HG03060 (cell line): Measurements from ENCODE around the gene EFNB2.

ENCODE experiments used
- ATAC-seq: cut with Tn5 transposase; IDR thresholded peaks from one replicate; pipeline ENCODE4 v1.9.1; 2021; ENCODE audit warnings: low read depth, moderate number of reproducible peaks; ENCODE audit not compliant: unreplicated experiment

The EFNB2 gene

DNA sequence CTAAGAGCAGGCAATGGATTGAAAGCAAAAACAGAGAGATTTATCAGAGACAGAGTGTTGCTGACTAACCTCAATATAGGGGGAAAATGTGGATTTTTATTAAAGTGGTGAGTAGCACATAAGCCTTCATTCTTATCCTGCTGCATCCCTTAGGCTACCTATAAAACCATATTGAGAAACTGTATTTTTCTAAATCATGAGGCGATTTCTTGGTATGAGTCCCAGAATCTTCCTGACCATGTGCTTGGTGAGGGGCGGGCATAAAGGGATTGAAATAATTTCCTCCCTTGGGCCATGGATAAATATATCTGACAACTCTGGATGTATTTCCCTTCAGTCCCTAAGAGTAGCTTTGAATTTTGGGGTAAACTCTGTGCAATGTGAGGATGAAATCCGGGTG lies 72.8 kb downstream of the EFNB2 start:
- ATAC-seq = no peak

GRCh38 chr13:106455777-106456176 lies 79.7 kb downstream of the EFNB2 start:
- no peak for ATAC-seq

GRCh38 chr13:106455190-106455589 lies 80.3 kb downstream of the EFNB2 start:
- no peak for ATAC-seq

- no peak for ATAC-seq
Measured at GRCh38 chr13:106453101-106453500, 82.4 kb downstream of the EFNB2 start.

DNA sequence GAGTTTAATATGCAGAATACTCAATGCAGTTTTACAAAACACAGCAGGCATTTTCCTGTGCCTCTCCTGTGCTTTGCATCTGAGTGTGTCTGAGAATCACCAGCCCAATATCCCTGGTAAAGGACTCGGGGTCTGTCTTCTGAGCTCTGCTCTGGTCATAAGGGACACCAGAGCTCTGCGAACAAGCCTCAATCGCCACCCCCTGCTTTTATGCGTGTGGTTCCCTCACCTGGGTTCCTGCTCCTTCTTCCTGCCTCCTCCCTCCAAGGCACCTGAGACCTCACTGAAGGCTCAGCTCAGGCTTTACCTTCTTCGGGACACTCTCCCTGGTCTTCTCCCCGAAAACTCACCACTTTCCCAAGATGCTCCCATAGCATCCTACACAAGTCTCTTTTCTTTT lies 84.5 kb downstream of the EFNB2 start:
- ATAC-seq = no peak

DNA sequence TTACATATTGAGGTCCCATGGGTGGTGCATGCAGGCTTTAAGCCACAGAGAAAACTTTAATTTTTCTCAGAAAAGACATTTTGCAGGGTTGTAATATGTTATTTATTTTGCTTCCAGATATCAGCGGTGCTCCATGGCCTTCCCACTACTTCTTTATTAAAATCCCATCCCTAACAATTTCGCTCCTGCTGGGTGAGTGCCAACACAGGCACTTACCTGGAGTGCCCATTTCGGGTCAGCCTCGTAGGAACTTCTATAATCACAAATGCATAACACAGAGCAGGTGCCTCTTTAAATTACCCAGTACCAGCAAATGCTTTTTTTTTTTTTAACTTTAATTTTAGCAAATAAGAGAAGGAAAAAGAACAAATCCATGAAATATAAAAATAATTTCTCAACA lies 86.4 kb downstream of the EFNB2 start:
- ATAC-seq = no peak

DNA sequence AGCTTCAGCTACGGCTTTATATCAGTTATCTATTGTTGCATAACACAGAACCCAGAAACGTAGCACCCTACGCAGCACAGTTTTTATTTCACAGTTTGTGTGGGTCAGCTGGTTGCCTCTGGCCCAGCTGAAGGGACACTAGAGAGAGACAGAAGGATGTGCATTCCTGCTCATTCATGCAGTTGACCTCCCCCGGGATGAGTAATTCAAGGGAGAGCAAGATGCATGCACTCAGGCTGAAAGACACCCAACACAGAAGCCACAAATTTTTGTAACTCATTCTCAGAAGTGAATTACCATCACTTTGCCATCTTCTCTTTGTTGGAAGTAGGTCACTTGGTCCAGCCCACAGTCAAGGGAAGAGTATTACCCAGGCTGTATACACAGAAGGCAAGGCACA lies 89.5 kb downstream of the EFNB2 start:
- ATAC-seq = no peak

DNA sequence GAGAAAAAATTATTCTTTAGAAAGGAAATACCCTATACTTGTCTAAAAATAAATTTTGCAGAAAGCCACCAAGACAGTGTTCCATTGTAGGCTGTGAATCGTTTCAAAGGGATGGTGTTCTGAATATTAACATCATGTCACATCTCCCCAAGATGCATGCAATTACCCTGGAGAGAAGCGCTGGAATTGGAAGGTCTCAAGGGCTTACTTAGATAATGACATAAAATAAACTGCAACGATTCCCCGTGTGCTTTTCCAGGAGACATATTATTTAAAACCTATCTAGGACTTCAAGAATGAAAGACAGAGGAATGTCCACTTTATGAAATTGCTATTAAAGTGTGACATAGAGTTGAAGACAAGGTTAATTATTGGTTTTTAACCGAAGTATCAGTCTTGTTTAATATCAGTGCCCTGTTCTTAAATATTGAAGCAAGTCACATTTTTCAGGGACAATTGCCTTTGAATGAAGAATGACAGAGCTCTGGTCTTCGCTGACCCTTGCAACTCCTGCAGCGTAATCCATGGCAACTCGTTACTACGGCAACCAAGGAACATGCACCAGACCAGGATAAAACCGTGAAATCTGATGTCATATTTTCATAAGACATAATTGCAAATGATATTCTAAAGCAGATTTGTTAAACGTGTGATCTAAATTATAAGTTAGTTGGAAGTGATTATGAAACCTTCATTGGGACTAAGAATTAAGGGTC lies 91.7 kb downstream of the EFNB2 start:
- ATAC-seq = no peak

DNA sequence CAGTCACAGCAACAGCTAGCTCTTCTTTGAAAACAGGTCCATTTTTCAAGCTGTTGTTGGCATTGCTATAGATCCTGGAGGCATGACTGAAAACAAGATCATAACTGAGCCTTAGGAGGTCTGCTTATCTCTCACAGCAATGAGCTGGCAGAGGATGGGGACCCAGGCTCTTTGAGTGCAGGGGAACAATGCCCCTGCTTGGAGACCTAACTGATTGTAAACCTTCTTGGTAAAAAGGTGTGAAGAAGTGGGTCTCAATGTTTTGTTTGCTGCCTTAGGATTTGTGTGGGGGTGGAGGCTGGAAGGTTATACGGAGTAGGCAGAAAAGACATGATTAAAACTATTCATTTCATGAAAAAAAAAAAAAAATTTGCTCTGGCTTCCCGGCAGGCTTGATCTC lies 94.6 kb downstream of the EFNB2 start:
- ATAC-seq = no peak
